SU-DHL-6 (cell line): ENCODE results near the gene RSPH1.

Experiments
- H2AFZ ChIP-seq: fragments of 200-600 bp; sonication (generic); 2 replicates; pipeline ENCODE4 v1.6.1; 2014; ENCODE audit warnings: low read depth, mild to moderate bottlenecking, moderate library complexity, mixed read lengths, antibody characterized with exemption, low read length; ENCODE audit not compliant: severe bottlenecking
- H3F3A ChIP-seq: fragments of 200-600 bp; shearing (Covaris generic); 2 replicates; pipeline ENCODE4 v1.6.0; 2016; ENCODE audit warnings: antibody characterized with exemption, mild to moderate bottlenecking; ENCODE audit not compliant: insufficient read depth
- H3K27ac ChIP-seq: fragments of 200-600 bp; sonication (generic); 2 replicates; pipeline ENCODE4 v1.5.1; 2016; ENCODE audit warnings: low read depth, mild to moderate bottlenecking, low read length, moderate library complexity, mixed read lengths
- H3K27me3 ChIP-seq: fragments of 200-600 bp; sonication (generic), shearing (Covaris generic); 2 replicates; pipeline ENCODE4 v1.6.0; 2014; ENCODE audit warnings: mild to moderate bottlenecking, low read length
- H3K36me3 ChIP-seq: fragments of 200-600 bp; sonication (generic); 2 replicates; pipeline ENCODE4 v1.6.1; 2014; ENCODE audit warnings: mild to moderate bottlenecking, low read length, mixed read lengths
- H3K4me2 ChIP-seq: fragments of 300-600, 200-600 bp; shearing (Covaris generic), sonication (generic); 2 replicates; pipeline ENCODE4 v1.6.0; 2014; ENCODE audit warnings: low read length, low read depth, mild to moderate bottlenecking; ENCODE audit not compliant: poor library complexity, severe bottlenecking
- H3K4me3 ChIP-seq: fragments of 200-600 bp; sonication (generic); 2 replicates; pipeline ENCODE4 v1.5.1; 2014; ENCODE audit warnings: antibody characterized with exemption, low read length, mild to moderate bottlenecking, mixed read lengths; ENCODE audit not compliant: insufficient read depth, poor library complexity, severe bottlenecking
- H3K79me2 ChIP-seq: fragments of 200-600 bp; sonication (generic); 2 replicates; pipeline ENCODE4 v1.6.1; 2014; ENCODE audit warnings: mild to moderate bottlenecking, low read length, moderate library complexity; ENCODE audit not compliant: insufficient read depth
- H3K9ac ChIP-seq: fragments of 200-600 bp; sonication (generic); 2 replicates; pipeline ENCODE4 v1.7.0; 2014; ENCODE audit warnings: mild to moderate bottlenecking, low read length
- H3K9me2 ChIP-seq: fragments of 200-600 bp; sonication (generic); replicated peaks from 2 replicates; pipeline ENCODE4 v1.6.1; 2014; ENCODE audit warnings: low read length; ENCODE audit not compliant: insufficient read depth
- H3K9me3 ChIP-seq: fragments of 200-600 bp; sonication (generic); 2 replicates; pipeline ENCODE4 v1.6.1; 2014; ENCODE audit warnings: low read length, mixed read lengths; ENCODE audit not compliant: insufficient read depth
- H4K20me1 ChIP-seq: fragments of 200-600 bp; sonication (generic); 2 replicates; pipeline ENCODE4 v1.6.1; 2014; ENCODE audit warnings: low read depth, mild to moderate bottlenecking, antibody characterized with exemption, low read length, moderate library complexity, mixed read lengths
- CTCF ChIP-seq: fragments of 200-600 bp; sonication (generic); IDR thresholded peaks from one replicate; pipeline ENCODE4 v1.5.1; 2017; ENCODE audit warnings: antibody characterized with exemption, mild to moderate bottlenecking, low read length, moderate library complexity; ENCODE audit not compliant: insufficient read depth, poor library complexity, severe bottlenecking
- EZH2phosphoT487 ChIP-seq: fragments of 200-600 bp; sonication (generic), shearing (Covaris generic); conservative IDR thresholded peaks from 2 replicates; pipeline ENCODE4 v1.6.1; 2018; ENCODE audit warnings: mild to moderate bottlenecking, antibody characterized with exemption, low read length, moderate library complexity, mixed read lengths

The RSPH1 gene

GRCh38 chr21:42465008-42465802 lies 30.8 kb downstream of the RSPH1 start:
- Histone ChIP-seq H4K20me1 (no peaks in the 10 kb centered on the region), H2AFZ (no peak overlapping the region), H3F3A (peaks cover 6% of the 10 kb centered on the region; the same call in 1 of the 2 replicates), H3K9me2 (no peaks in the 10 kb centered on the region), H3K79me2 (no peaks in the 10 kb centered on the region), H3K36me3 (no peaks in the 10 kb centered on the region), H3K4me3 (no peak overlapping the region), H3K9ac (no peak overlapping the region; the same call in 1 of the 2 replicates), H3K4me2 (peak overlapping the region; percentile 32), H3K9me3 (no peaks in the 10 kb centered on the region), H3K27ac (no peak overlapping the region), H3K27me3 (no peaks in the 10 kb centered on the region)
- no peak for TF ChIP-seq EZH2phosphoT487
- TF ChIP-seq CTCF: no peak

- Histone ChIP-seq H3K36me3 (no peaks in the 10 kb centered on the region), H3K27me3 (no peaks in the 10 kb centered on the region), H3K79me2 (no peaks in the 10 kb centered on the region), H3K9me3 (no peaks in the 10 kb centered on the region), H3F3A (peaks cover 6% of the 10 kb centered on the region; the same call in 1 of the 2 replicates), H3K4me3 (no peak overlapping the region), H3K27ac (no peak overlapping the region), H2AFZ (no peak overlapping the region), H4K20me1 (no peaks in the 10 kb centered on the region), H3K4me2 (no peak overlapping the region), H3K9ac (no peak overlapping the region), H3K9me2 (no peaks in the 10 kb centered on the region)
- no peak for TF ChIP-seq CTCF
Observed at GRCh38 chr21:42463861-42464515, 32.0 kb downstream of the RSPH1 start.

GRCh38 chr21:42461881-42462877 lies 33.8 kb downstream of the RSPH1 start:
- no peaks in the 10 kb centered on the region for H3K9me3 ChIP-seq
- no peaks in the 10 kb centered on the region for H4K20me1 ChIP-seq
- peak overlapping the region; percentile 39 for H3K4me2 ChIP-seq
- H3K9me2 ChIP-seq: no peaks in the 10 kb centered on the region
- H3K79me2 ChIP-seq: no peaks in the 10 kb centered on the region
- H3K27me3 ChIP-seq: no peaks in the 10 kb centered on the region
- no peak overlapping the region for H3K9ac ChIP-seq
- no peak for TF ChIP-seq EZH2phosphoT487
- TF ChIP-seq CTCF: no peak
- no peak overlapping the region for H2AFZ ChIP-seq
- H3F3A ChIP-seq: peaks cover 6% of the 10 kb centered on the region; the same call in 1 of the 2 replicates
- H3K27ac ChIP-seq: peak overlapping the region; percentile 49
- no peak overlapping the region for H3K4me3 ChIP-seq
- H3K36me3 ChIP-seq: no peaks in the 10 kb centered on the region
